GM15510 (cell line): Measurements from ENCODE around the gene INSL3.

Experiments
- POLR2A ChIP-seq: IDR thresholded peaks from 3 replicates; pipeline ENCODE4 v1.6.1; 2011; ENCODE audit warnings: borderline replicate concordance; ENCODE audit not compliant: insufficient read length; ENCODE audit errors: extremely low read depth

Gene INSL3

GRCh38 chr19:17835182-17836006, 14.1 kb upstream of the INSL3 start:
- no peak for TF ChIP-seq POLR2A

GRCh38 chr19:17834350-17835181, 13.2 kb upstream of the INSL3 start:
- TF ChIP-seq POLR2A = no peak

DNA sequence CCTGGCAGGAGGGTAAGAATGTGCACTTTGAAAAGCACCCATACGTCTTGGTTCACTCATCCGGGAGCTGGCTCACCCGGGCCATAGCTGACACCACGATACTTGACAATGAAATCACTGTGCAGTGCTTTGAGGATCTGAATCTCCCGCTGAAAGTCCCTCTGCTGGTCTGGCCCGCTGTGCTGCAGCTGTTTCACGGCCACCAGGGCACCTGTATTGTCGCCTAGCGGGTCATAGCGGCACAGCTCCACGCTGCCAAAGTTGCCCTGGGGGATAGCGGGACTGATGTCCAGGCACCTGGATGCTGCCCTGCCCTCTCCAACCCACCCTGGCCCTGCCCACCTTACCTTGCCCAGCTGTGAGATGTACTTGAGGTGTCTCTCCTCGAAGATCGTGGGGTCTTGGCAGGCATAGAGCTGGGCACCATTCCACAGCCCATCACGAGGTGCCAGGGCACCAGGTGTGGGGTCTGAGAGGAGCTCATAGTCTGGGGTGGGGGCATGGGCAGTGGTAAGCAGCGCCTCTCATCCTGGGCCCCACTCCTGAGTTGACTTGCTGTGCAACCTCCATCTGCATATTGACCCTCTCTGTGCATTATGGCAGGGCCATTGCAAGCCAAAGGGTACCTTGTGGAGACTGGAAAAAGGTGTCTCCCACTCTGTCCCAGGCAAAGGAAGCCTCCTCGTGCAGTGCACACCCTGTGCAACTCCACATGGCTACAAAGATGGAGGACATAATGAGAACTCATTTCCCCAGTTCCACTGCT, 11.3 kb upstream of the INSL3 start:
- no peak for TF ChIP-seq POLR2A

DNA sequence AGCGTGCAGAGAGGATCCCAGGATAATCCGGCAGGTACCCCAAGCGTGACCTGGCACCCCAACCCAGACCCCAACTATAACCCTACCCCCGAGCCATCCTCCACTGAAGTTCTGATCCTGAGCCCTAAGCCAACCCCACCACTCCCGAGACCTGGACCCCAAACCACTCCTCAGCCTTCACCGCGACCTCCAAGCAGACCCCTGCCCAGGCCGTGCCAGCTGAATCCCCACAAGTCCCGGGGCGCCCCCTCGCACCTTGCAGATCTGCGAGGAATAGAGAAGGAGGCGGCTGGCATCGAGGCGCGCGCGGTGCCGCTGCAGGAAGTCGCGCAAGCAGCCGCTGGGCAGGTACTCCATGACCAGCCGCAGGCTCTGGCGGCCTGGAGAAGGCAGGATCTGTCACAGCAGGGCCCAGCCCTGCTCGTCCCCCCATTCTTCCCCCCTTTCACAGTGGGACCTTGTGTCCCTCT, 10.1 kb upstream of the INSL3 start:
- TF ChIP-seq POLR2A = no peak

DNA sequence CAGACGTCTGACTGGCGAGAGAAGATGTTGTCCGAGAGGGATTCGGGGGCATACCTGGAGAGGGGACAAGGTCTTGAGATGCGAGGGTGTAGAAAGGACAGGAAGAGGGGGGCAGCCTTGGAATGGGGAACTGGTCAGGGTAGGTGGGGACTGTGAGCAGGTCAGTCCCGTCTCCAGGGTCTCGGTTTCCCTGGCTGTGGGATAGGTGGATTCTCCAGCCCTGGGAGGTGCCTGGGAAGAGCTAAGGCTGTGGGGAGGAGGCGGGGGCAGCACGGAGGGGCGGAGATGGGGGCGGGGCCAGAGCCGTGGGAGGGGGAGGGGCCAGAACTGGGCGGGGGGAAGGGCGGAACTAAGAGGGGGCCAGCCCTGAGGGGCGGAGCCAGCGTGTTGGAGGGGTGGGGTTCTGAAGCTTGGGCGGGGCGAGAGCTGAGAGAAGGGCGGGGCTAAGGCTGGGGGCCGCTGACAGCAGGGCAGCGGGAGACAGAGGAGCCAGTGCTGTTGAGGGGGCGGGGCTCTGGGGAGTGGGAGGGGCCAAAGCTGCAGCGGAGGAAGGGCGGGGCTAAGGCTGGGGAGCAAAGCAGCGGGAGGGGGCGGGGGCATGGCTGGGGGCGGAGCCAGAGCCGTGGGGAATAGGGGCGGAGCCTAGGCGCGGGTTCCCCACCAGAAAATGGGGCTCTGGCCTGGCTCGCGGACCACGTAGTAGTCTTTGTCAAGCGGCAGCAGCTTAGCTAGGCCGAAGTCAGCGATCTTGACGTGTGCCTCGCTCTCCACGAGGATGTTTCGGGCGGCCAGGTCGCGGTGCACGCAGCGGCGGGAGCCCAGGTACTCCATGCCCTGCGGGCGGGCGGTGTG, 9.5 kb upstream of the INSL3 start:
- no peak for TF ChIP-seq POLR2A

DNA sequence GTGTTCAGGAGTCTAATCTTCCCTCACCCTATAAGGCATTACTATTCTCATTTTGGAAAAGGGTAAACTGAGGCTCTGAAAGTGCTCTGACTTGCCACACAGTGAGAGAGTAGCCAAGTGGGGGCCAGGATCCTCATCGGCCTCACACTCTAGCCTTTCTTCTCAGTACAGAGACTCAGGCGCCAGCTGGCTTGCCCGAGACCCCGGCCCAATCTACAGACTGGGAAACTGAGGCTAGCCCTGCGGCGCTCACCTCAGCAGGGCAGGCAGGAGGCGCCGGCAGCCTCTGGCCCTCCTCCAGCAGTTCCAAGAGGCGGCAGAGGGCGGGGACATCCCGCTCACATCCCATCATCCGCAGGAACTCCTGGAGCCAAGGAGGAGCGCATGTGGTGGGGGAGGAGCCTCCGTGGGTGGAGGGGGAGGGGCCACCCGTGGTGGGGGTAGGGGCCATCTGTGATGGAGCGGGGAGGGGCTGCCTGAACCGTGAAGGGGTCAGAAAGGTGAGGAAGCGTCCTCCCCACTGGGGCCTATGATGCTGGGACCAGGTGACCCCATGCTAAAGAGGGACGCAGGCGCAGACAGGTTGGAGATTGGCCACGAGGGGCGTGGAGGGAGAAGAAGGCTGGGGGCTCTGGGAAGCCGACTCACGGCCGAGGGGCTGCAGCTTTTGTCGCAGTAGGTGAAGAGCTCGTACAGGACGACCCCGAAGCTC, 8.7 kb upstream of the INSL3 start:
- TF ChIP-seq POLR2A = no peak

DNA sequence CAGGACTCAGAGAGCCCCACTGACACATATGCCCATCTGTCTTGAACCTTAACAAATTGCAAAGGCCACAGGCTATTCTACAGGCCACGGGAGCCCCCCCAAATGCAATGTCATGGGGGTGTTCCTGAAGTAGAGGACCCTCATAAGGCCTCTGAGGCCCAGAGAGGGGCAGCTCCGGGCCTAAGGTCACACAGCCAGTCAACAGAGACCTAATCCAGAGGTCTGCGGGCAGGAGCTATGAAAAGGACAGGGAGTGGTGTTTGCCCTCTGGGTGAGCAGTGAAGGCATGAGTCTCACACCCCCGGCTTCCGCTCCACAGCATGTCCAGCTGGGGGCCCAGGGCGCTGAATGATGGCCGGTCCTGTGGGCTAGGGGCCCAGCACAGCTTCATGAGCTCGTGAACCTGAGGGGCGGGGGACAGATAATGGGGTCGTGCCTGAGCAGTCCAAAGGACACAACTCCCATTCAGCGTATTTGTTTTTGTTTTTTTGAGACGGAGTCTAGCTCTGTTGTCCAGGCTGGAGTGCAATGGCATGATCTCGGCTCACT, 5.3 kb upstream of the INSL3 start:
- TF ChIP-seq POLR2A = no peak

DNA sequence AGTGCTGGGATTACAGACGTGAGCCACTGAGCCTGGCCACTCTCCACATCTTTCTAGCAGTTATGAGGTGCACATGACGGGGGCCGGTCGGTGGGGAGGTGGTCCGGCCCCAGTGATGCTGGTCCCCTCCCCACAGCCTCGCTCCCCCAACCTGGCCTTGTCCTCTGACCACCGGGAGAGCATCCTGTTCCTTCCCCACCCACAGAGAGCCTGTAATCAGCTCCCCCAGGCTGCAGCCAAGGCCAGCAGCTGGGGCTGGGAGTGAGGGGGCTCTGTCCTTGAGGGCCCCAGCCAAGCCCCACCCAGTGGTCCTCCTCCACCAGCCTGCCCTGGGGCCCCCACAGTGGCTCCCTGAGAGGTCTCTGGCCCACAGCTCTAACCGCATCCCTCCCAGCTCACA, 3.0 kb upstream of the INSL3 start:
- TF ChIP-seq POLR2A = no peak

GRCh38 chr19:17817668-17818363, 3.5 kb downstream of the INSL3 start:
- TF ChIP-seq POLR2A = no peak

- TF ChIP-seq POLR2A = no peak
Measured at GRCh38 chr19:17812099-17812498, 9.2 kb downstream of the INSL3 start.

DNA sequence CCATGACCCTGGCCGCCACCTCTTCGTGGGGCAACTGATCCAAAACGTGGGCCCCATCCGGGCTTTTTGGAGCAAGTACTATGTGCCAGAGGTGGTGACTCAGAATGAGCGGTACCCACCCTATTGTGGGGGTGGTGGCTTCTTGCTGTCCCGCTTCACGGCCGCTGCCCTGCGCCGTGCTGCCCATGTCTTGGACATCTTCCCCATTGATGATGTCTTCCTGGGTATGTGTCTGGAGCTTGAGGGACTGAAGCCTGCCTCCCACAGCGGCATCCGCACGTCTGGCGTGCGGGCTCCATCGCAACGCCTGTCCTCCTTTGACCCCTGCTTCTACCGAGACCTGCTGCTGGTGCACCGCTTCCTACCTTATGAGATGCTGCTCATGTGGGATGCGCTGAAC, 9.6 kb downstream of the INSL3 start:
- TF ChIP-seq POLR2A = no peak

GRCh38 chr19:17811103-17811502, 10.2 kb downstream of the INSL3 start:
- no peak for TF ChIP-seq POLR2A
